Effector memory CD8-positive, alpha-beta T cell (primary cell): Measurements from ENCODE around the gene MYLIP.

Experiments used
- ATAC-seq: fragments of 150-1000 bp; cut with Tn5 transposase; replicated peaks from 2 replicates; pipeline ENCODE4 v1.10.0; 2021; ENCODE audit warnings: mild to moderate bottlenecking, moderate library complexity
- DNase-seq, 3 experiments: peaks; one replicate each; pipeline ENCODE4 v3.0.0; 2021
- H3K27ac Mint-ChIP-seq, 2 donors: one replicate each; pipeline ENCODE4 v1.8.0; 2022; ENCODE audit warnings: mild to moderate bottlenecking in 2 of 2, mixed read lengths in 2 of 2, moderate library complexity in 2 of 2
- H3K27me3 Mint-ChIP-seq, 2 donors: one replicate each; pipeline ENCODE4 v1.8.0; 2022; ENCODE audit warnings: mixed read lengths in 2 of 2
- H3K36me3 Mint-ChIP-seq: one replicate; pipeline ENCODE4 v1.8.0; 2022; ENCODE audit warnings: mild to moderate bottlenecking, moderate library complexity, mixed read lengths; ENCODE audit not compliant: insufficient read depth
- H3K4me1 Mint-ChIP-seq, 2 donors: one replicate each; pipeline ENCODE4 v1.8.0; 2022; ENCODE audit warnings: low read depth in 2 of 2, mixed read lengths in 2 of 2
- H3K4me3 Mint-ChIP-seq, 2 donors: one replicate each; pipeline ENCODE4 v1.8.0; 2022; ENCODE audit warnings: mild to moderate bottlenecking in 2 of 2, mixed read lengths in 2 of 2, moderate library complexity in 2 of 2
- H3K9me3 Mint-ChIP-seq, 2 donors: one replicate each; pipeline ENCODE4 v1.8.0; 2022; ENCODE audit warnings: mixed read lengths in 2 of 2

Gene MYLIP

GRCh38 chr6:16136621-16137450 lies 8.0 kb downstream of the MYLIP start:
- peak; percentile 72 for ATAC-seq
- Mint-ChIP-seq H3K27ac (peak overlapping the region; percentile 63 to 70), H3K27me3 (no peaks in the 10 kb centered on the region), H3K36me3 (peaks cover 86% of the 10 kb centered on the region), H3K9me3 (no peaks in the 10 kb centered on the region), H3K4me1 (peaks cover 68 to 92% of the 10 kb centered on the region in 2 donors), H3K4me3 (peak overlapping the region; percentile 61 to 70)
- DNase-seq = no peak

GRCh38 chr6:16137451-16137801 lies 8.5 kb downstream of the MYLIP start:
- ATAC-seq = no peak
- no peaks in the 10 kb centered on the region for H3K27me3 Mint-ChIP-seq
- DNase-seq = no peak
- peaks cover 69 to 91% of the 10 kb centered on the region in 2 donors for H3K4me1 Mint-ChIP-seq
- peaks cover 86% of the 10 kb centered on the region for H3K36me3 Mint-ChIP-seq
- H3K4me3 Mint-ChIP-seq = peak overlapping the region; percentile 61 to 70
- peak overlapping the region; percentile 63 to 70 for H3K27ac Mint-ChIP-seq
- H3K9me3 Mint-ChIP-seq = no peaks in the 10 kb centered on the region

GRCh38 chr6:16139556-16139955 lies 10.7 kb downstream of the MYLIP start:
- Mint-ChIP-seq H3K27ac (no peak overlapping the region), H3K9me3 (no peaks in the 10 kb centered on the region), H3K36me3 (peaks cover 87% of the 10 kb centered on the region), H3K4me3 (peak overlapping the region in 1 of 2 donors; percentile 32), H3K4me1 (peaks cover 58 to 83% of the 10 kb centered on the region in 2 donors), H3K27me3 (no peaks in the 10 kb centered on the region)
- no peak for ATAC-seq
- no peak for DNase-seq

- Mint-ChIP-seq H3K27me3 (no peaks in the 10 kb centered on the region), H3K4me3 (peak overlapping the region; percentile 30 to 32), H3K36me3 (peaks cover 90% of the 10 kb centered on the region), H3K27ac (peak overlapping the region in 1 of 2 donors; percentile 5), H3K4me1 (peaks cover 53 to 76% of the 10 kb centered on the region in 2 donors), H3K9me3 (no peaks in the 10 kb centered on the region)
- no peak for ATAC-seq
- no peak for DNase-seq
Measured at GRCh38 chr6:16140607-16141006, 11.7 kb downstream of the MYLIP start.

GRCh38 chr6:16141514-16141913 lies 12.6 kb downstream of the MYLIP start:
- Mint-ChIP-seq H3K9me3 (no peaks in the 10 kb centered on the region), H3K27me3 (no peaks in the 10 kb centered on the region), H3K36me3 (peaks cover 97% of the 10 kb centered on the region), H3K27ac (no peak overlapping the region), H3K4me1 (peaks cover 54 to 75% of the 10 kb centered on the region in 2 donors), H3K4me3 (peak overlapping the region in 1 of 2 donors; percentile 10)
- no peak for ATAC-seq
- no peak for DNase-seq

GRCh38 chr6:16145038-16145437 lies 16.2 kb downstream of the MYLIP start:
- H3K4me1 Mint-ChIP-seq = peaks cover 42 to 64% of the 10 kb centered on the region in 2 donors
- H3K36me3 Mint-ChIP-seq = peaks cover 100% of the 10 kb centered on the region
- H3K27ac Mint-ChIP-seq = peak overlapping the region; percentile 8 to 44
- ATAC-seq = no peak
- peak overlapping the region in 1 of 2 donors; percentile 20 for H3K4me3 Mint-ChIP-seq
- H3K27me3 Mint-ChIP-seq = no peaks in the 10 kb centered on the region
- no peak for DNase-seq
- no peaks in the 10 kb centered on the region for H3K9me3 Mint-ChIP-seq

- no peak for ATAC-seq
- Mint-ChIP-seq H3K27me3 (no peaks in the 10 kb centered on the region), H3K36me3 (peaks cover 100% of the 10 kb centered on the region), H3K27ac (peak overlapping the region; percentile 60 to 78), H3K4me3 (peak overlapping the region in 1 of 2 donors; percentile 44), H3K4me1 (peaks cover 34 to 59% of the 10 kb centered on the region in 2 donors), H3K9me3 (no peaks in the 10 kb centered on the region)
- DNase-seq = no peak
Measured at GRCh38 chr6:16146028-16146427, 17.1 kb downstream of the MYLIP start.

GRCh38 chr6:16146527-16146955 lies 17.7 kb downstream of the MYLIP start:
- ATAC-seq = no peak
- Mint-ChIP-seq H3K9me3 (no peaks in the 10 kb centered on the region), H3K27me3 (no peaks in the 10 kb centered on the region), H3K4me1 (peaks cover 31 to 57% of the 10 kb centered on the region in 2 donors), H3K27ac (peak overlapping the region; percentile 60 to 78), H3K4me3 (no peak overlapping the region), H3K36me3 (peaks cover 100% of the 10 kb centered on the region)
- DNase-seq = no peak

GRCh38 chr6:16148498-16148897 lies 19.6 kb downstream of the MYLIP start:
- H3K9me3 Mint-ChIP-seq = no peaks in the 10 kb centered on the region
- no peak for DNase-seq
- peaks cover 97% of the 10 kb centered on the region for H3K36me3 Mint-ChIP-seq
- peak overlapping the region; percentile 41 to 73 for H3K27ac Mint-ChIP-seq
- no peak for ATAC-seq
- H3K27me3 Mint-ChIP-seq = no peaks in the 10 kb centered on the region
- H3K4me3 Mint-ChIP-seq = no peak overlapping the region
- peaks cover 24 to 40% of the 10 kb centered on the region in 2 donors for H3K4me1 Mint-ChIP-seq

- H3K9me3 Mint-ChIP-seq = no peaks in the 10 kb centered on the region
- ATAC-seq (no peak), DNase-seq (no peak)
- H3K36me3 Mint-ChIP-seq = peaks cover 92% of the 10 kb centered on the region
- peak overlapping the region in 1 of 2 donors; percentile 73 for H3K27ac Mint-ChIP-seq
- H3K27me3 Mint-ChIP-seq = no peaks in the 10 kb centered on the region
- H3K4me1 Mint-ChIP-seq = peaks cover 20 to 38% of the 10 kb centered on the region in 2 donors
- peak overlapping the region in 1 of 2 donors; percentile 4 for H3K4me3 Mint-ChIP-seq
Measured at GRCh38 chr6:16149305-16149704, 20.4 kb downstream of the MYLIP start.

GRCh38 chr6:16150098-16150497 lies 21.2 kb downstream of the MYLIP start:
- DNase-seq = no peak
- Mint-ChIP-seq H3K27ac (peak overlapping the region; percentile 29 to 73), H3K27me3 (no peaks in the 10 kb centered on the region), H3K4me1 (peaks cover 20 to 38% of the 10 kb centered on the region in 2 donors), H3K4me3 (no peak overlapping the region), H3K36me3 (peaks cover 91% of the 10 kb centered on the region), H3K9me3 (no peaks in the 10 kb centered on the region)
- ATAC-seq = no peak

GRCh38 chr6:16153211-16153820 lies 24.4 kb downstream of the MYLIP start:
- Mint-ChIP-seq H3K36me3 (peaks cover 70% of the 10 kb centered on the region), H3K4me3 (no peak overlapping the region), H3K4me1 (peaks cover 11 to 16% of the 10 kb centered on the region in 2 donors), H3K9me3 (no peaks in the 10 kb centered on the region), H3K27ac (peak overlapping the region; percentile 14 to 80), H3K27me3 (no peaks in the 10 kb centered on the region)
- DNase-seq (no peak), ATAC-seq (no peak)

GRCh38 chr6:16154904-16155303 lies 26.0 kb downstream of the MYLIP start:
- peak overlapping the region; percentile 44 to 80 for H3K27ac Mint-ChIP-seq
- H3K36me3 Mint-ChIP-seq = peaks cover 54% of the 10 kb centered on the region
- H3K9me3 Mint-ChIP-seq = no peaks in the 10 kb centered on the region
- H3K27me3 Mint-ChIP-seq = no peaks in the 10 kb centered on the region
- DNase-seq (no peak), ATAC-seq (no peak)
- no peak overlapping the region for H3K4me3 Mint-ChIP-seq
- peaks cover 3 to 7% of the 10 kb centered on the region in 2 donors for H3K4me1 Mint-ChIP-seq

- no peaks in the 10 kb centered on the region for H3K27me3 Mint-ChIP-seq
- peaks cover 9 to 13% of the 10 kb centered on the region in 2 donors for H3K4me1 Mint-ChIP-seq
- ATAC-seq = no peak
- no peak overlapping the region for H3K4me3 Mint-ChIP-seq
- no peaks in the 10 kb centered on the region for H3K9me3 Mint-ChIP-seq
- DNase-seq = no peak
- no peak overlapping the region for H3K27ac Mint-ChIP-seq
- H3K36me3 Mint-ChIP-seq = peaks cover 28% of the 10 kb centered on the region
Measured at GRCh38 chr6:16157492-16157891, 28.6 kb downstream of the MYLIP start.
